Activated CD4-positive, alpha-beta T cell treated with anti-CD3 and anti-CD28 coated beads, Interleukin-2, amount 10 ng/mL, durations not matched to agents 7 days and 5 days (primary cell): Measurements from ENCODE around the gene STRIT1. TPM values are rescaled to one million over a fixed set of nuclear protein-coding genes. Genes with fewer than 3 reads are reported as not detected.

ENCODE experiments used
- CTCF ChIA-PET: fragments of 350-600 bp; sonication (Branson Sonifier 250); formaldehyde crosslinking; loops from one replicate; lab custom pipeline; 2021; ENCODE audit warnings: antibody characterized with exemption; lab: Charles Lee
- POLR2A ChIA-PET: fragments of 350-600 bp; sonication (Branson Sonifier 250); formaldehyde crosslinking; loops from one replicate; lab custom pipeline; 2021; ENCODE audit warnings: antibody characterized with exemption; lab: Charles Lee
- DNase-seq: peaks from one replicate; pipeline ENCODE4 v3.0.0-alpha.2; 2020
- H3K27ac Mint-ChIP-seq: one replicate; pipeline ENCODE4 v1.8.0; 2021; ENCODE audit warnings: mild to moderate bottlenecking, moderate library complexity, mixed read lengths
- H3K27me3 Mint-ChIP-seq: one replicate; pipeline ENCODE4 v1.8.0; 2021; ENCODE audit warnings: mixed read lengths
- H3K36me3 Mint-ChIP-seq: one replicate; pipeline ENCODE4 v1.8.0; 2021; ENCODE audit warnings: low read depth, mixed read lengths
- H3K4me1 Mint-ChIP-seq: one replicate; pipeline ENCODE4 v1.8.0; 2021; ENCODE audit warnings: mixed read lengths
- H3K4me3 Mint-ChIP-seq: one replicate; pipeline ENCODE4 v1.8.0; 2021; ENCODE audit warnings: mild to moderate bottlenecking, moderate library complexity, mixed read lengths
- H3K9me3 Mint-ChIP-seq: one replicate; pipeline ENCODE4 v1.8.0; 2021; ENCODE audit warnings: mixed read lengths
- total RNA-seq, 2 experiments: library from RNA; stranded (reverse); gene quantifications; one replicate each; pipeline ENCODE4 v1.2.3, GENCODE V29; 2021

STRIT1 gene
- total RNA-seq, 2 experiments from 2014 or later = not detected

DNA sequence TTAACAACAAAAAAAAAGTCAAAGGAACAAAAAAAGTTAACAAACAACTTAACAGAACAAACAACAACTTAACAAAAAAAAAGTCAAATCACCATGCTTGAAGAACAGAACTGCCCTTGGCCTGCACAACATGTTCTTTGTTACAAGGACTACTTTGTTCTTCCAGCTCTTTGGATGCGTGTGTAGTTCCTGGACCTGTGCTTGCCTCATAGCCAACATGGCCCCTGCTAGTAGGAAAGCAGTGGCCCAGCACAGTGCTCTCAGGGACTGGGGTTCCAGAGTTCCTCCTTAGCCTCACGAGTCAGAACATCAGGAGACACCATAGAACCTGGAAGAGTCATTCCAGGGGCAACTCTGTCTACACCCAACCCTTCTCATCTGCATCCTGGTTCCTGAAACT lies 10.9 kb upstream of the STRIT1 start:
- H3K4me3 Mint-ChIP-seq = no peak overlapping the region
- no peaks in the 10 kb centered on the region for H3K4me1 Mint-ChIP-seq
- CTCF ChIA-PET = interaction anchor here (1.6 kb wide), 1 partner anchor 20 kb away, joined by 3 read pairs; no protein-coding TSS in a partner anchor
- no peaks in the 10 kb centered on the region for H3K27me3 Mint-ChIP-seq
- DNase-seq = no peak
- H3K27ac Mint-ChIP-seq = no peak overlapping the region
- H3K9me3 Mint-ChIP-seq = no peaks in the 10 kb centered on the region
- no peaks in the 10 kb centered on the region for H3K36me3 Mint-ChIP-seq
- POLR2A ChIA-PET = no interaction called here

GRCh38 chr3:155303540-155304097 lies 10.1 kb upstream of the STRIT1 start:
- H3K27me3 Mint-ChIP-seq = no peaks in the 10 kb centered on the region
- H3K4me3 Mint-ChIP-seq = no peak overlapping the region
- no peak overlapping the region for H3K27ac Mint-ChIP-seq
- ChIA-PET CTCF (interaction anchor here (1.6 kb wide), 1 partner anchor 21 kb away, joined by 3 read pairs; no protein-coding TSS in a partner anchor), POLR2A (no interaction called here)
- H3K36me3 Mint-ChIP-seq = no peaks in the 10 kb centered on the region
- DNase-seq = no peak
- no peaks in the 10 kb centered on the region for H3K4me1 Mint-ChIP-seq
- no peaks in the 10 kb centered on the region for H3K9me3 Mint-ChIP-seq

- no peaks in the 10 kb centered on the region for H3K36me3 Mint-ChIP-seq
- no peaks in the 10 kb centered on the region for H3K9me3 Mint-ChIP-seq
- POLR2A ChIA-PET = no interaction called here
- H3K4me1 Mint-ChIP-seq = no peaks in the 10 kb centered on the region
- no peak overlapping the region for H3K4me3 Mint-ChIP-seq
- H3K27ac Mint-ChIP-seq = no peak overlapping the region
- no peaks in the 10 kb centered on the region for H3K27me3 Mint-ChIP-seq
- CTCF ChIA-PET = interaction anchor here (1.6 kb wide), 1 partner anchor 21 kb away, joined by 3 read pairs; no protein-coding TSS in a partner anchor
- no peak for DNase-seq
These were observed 9.4 kb upstream of the STRIT1 start for GRCh38 chr3:155302891-155303290.

DNA sequence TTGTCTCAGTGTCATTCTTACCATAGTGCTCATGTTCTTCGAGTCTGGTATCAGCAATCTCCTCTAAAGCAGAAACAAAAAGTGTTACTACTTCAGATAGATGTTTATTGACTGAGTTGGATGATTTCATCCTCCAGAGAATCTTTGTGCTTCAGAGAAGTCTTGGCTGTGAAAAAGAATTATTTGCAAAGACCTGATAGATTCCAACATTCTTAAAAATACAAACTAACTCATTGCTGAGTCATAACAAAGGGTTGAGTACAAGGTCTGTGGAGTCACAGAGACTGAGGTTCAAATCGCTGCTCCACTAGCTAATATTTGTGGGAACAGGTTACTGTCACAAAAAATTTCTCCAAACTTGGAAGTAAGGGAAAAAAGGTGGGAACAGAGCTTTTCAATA lies 9.0 kb upstream of the STRIT1 start:
- H3K4me3 Mint-ChIP-seq = no peak overlapping the region
- peaks cover under 1% of the 10 kb centered on the region for H3K9me3 Mint-ChIP-seq
- H3K27me3 Mint-ChIP-seq = no peaks in the 10 kb centered on the region
- no peak for DNase-seq
- H3K36me3 Mint-ChIP-seq = no peaks in the 10 kb centered on the region
- H3K4me1 Mint-ChIP-seq = no peaks in the 10 kb centered on the region
- no peak overlapping the region for H3K27ac Mint-ChIP-seq
- ChIA-PET POLR2A (no interaction called here), CTCF (no interaction called here)

DNA sequence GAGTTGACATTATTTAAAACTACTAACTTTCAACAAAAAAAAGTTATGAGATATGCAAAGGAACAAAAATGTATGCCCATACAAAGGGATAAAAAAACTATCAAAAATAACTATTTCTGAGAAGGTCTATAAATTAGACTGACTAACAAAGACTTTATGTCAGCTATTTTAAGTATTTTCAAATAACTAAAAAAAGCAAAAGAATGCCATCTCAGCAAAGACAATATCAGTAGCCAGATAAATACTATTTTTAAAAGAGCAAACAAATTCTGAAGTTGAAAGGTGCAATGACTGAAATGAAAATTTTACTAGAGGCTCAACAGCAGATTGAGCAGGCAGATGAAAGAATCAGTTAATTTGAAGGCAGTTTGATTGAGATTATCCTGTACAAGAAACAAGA lies 3.6 kb upstream of the STRIT1 start:
- ChIA-PET POLR2A (no interaction called here), CTCF (no interaction called here)
- H3K27me3 Mint-ChIP-seq = no peaks in the 10 kb centered on the region
- no peak for DNase-seq
- H3K4me1 Mint-ChIP-seq = no peaks in the 10 kb centered on the region
- no peak overlapping the region for H3K4me3 Mint-ChIP-seq
- no peak overlapping the region for H3K27ac Mint-ChIP-seq
- no peaks in the 10 kb centered on the region for H3K36me3 Mint-ChIP-seq
- peaks cover 4% of the 10 kb centered on the region for H3K9me3 Mint-ChIP-seq

GRCh38 chr3:155296413-155296812 lies 2.9 kb upstream of the STRIT1 start:
- Mint-ChIP-seq H3K36me3 (no peaks in the 10 kb centered on the region), H3K27me3 (no peaks in the 10 kb centered on the region), H3K27ac (no peak overlapping the region), H3K4me1 (no peaks in the 10 kb centered on the region), H3K9me3 (peaks cover 4% of the 10 kb centered on the region), H3K4me3 (no peak overlapping the region)
- ChIA-PET CTCF (no interaction called here), POLR2A (no interaction called here)
- no peak for DNase-seq

GRCh38 chr3:155292693-155293092 lies 790 bp downstream of the STRIT1 start:
- no peaks in the 10 kb centered on the region for H3K4me1 Mint-ChIP-seq
- no peak overlapping the region for H3K27ac Mint-ChIP-seq
- no peak for DNase-seq
- H3K4me3 Mint-ChIP-seq = no peak overlapping the region
- H3K36me3 Mint-ChIP-seq = no peaks in the 10 kb centered on the region
- CTCF ChIA-PET = no interaction called here
- H3K9me3 Mint-ChIP-seq = peaks cover 4% of the 10 kb centered on the region
- no peaks in the 10 kb centered on the region for H3K27me3 Mint-ChIP-seq
- POLR2A ChIA-PET = no interaction called here

GRCh38 chr3:155292133-155292532 lies 1.4 kb downstream of the STRIT1 start:
- no peaks in the 10 kb centered on the region for H3K36me3 Mint-ChIP-seq
- H3K9me3 Mint-ChIP-seq = no peaks in the 10 kb centered on the region
- no peak overlapping the region for H3K4me3 Mint-ChIP-seq
- no peaks in the 10 kb centered on the region for H3K4me1 Mint-ChIP-seq
- no peak overlapping the region for H3K27ac Mint-ChIP-seq
- no peak for DNase-seq
- H3K27me3 Mint-ChIP-seq = no peaks in the 10 kb centered on the region
- CTCF ChIA-PET = no interaction called here
- POLR2A ChIA-PET = no interaction called here

- ChIA-PET CTCF (interaction anchor here (0.7 kb wide), 1 partner anchor 112 kb away, joined by 3 read pairs; no protein-coding TSS in a partner anchor), POLR2A (no interaction called here)
- Mint-ChIP-seq H3K9me3 (no peaks in the 10 kb centered on the region), H3K4me3 (no peak overlapping the region), H3K36me3 (no peaks in the 10 kb centered on the region), H3K27me3 (no peaks in the 10 kb centered on the region), H3K27ac (no peak overlapping the region), H3K4me1 (no peaks in the 10 kb centered on the region)
- DNase-seq = no peak
These were observed 6.7 kb downstream of the STRIT1 start for GRCh38 chr3:155286736-155287135.

DNA sequence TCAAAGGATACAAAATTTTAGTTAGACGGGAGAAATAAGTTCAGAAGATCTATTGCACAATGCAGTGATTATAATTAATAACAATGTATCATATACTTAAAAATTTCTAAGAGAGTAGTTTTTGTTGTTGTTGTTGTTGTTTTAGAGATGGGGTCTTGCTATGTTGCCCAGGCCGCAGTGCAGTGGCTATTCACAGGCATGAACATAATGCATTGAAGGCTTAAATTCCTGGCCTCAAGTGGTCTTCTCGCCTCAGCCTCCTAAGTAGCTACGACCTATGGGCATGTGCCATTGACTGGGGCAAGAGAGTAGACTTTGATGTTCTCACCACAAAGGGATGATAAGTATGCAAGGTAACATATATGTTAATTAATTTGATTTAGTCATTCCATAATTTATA lies 7.5 kb downstream of the STRIT1 start:
- Mint-ChIP-seq H3K36me3 (no peaks in the 10 kb centered on the region), H3K9me3 (no peaks in the 10 kb centered on the region), H3K27ac (no peak overlapping the region), H3K4me1 (no peaks in the 10 kb centered on the region), H3K4me3 (no peak overlapping the region), H3K27me3 (no peaks in the 10 kb centered on the region)
- CTCF ChIA-PET = no interaction called here
- POLR2A ChIA-PET = no interaction called here
- no peak for DNase-seq

DNA sequence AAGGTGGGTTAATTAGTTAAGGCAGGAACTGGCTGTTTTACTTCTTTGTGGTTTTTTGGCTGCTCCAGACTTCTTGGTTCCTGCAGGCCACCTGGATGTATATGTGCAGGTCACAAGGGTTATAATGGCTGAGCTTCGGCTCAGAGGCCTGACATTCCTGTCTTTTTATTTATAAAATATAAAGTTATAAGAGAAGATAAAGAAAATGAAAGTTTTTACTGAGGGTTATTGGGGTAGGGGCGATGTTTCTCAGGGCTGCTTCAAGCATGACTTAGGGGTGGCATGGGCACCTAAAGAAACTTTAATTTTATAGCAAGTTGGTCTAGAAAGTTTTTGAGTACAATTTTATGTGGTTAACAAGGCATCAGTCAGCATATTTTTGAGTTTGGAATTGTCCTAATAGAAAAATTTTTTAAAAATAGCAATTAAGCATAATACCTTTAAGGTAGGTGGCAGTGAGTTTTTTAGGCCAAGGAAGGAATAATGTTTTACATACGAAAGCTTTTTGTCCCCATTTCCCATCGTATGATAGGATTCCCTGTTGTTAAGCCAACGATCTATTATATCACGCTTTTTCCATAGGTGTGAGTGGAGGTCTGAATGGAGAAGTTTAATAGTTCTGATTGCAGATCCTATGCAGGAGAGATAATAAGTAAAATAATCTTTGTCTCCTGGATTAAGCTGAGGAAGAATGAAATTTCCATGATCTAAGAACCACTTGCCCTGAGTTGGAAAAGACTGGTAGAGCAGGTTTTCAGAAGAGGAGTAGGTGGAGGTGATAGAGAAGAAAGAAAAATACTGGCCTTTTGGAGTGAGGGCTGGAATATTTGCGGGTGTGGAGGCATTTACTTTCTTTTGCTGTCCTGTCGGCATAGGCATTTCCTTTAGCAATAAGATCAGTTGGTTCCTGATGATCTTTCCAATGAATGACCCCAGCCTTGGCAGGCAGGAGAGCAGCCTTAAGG lies 10.1 kb downstream of the STRIT1 start:
- Mint-ChIP-seq H3K27me3 (no peaks in the 10 kb centered on the region), H3K36me3 (no peaks in the 10 kb centered on the region), H3K27ac (no peak overlapping the region), H3K4me3 (no peak overlapping the region), H3K9me3 (no peaks in the 10 kb centered on the region), H3K4me1 (no peaks in the 10 kb centered on the region)
- ChIA-PET CTCF (no interaction called here), POLR2A (no interaction called here)
- DNase-seq = no peak

- Mint-ChIP-seq H3K4me3 (no peak overlapping the region), H3K27ac (no peak overlapping the region), H3K9me3 (no peaks in the 10 kb centered on the region), H3K4me1 (no peaks in the 10 kb centered on the region), H3K36me3 (no peaks in the 10 kb centered on the region), H3K27me3 (no peaks in the 10 kb centered on the region)
- DNase-seq = no peak
- POLR2A ChIA-PET = no interaction called here
- CTCF ChIA-PET = no interaction called here
These were observed 10.9 kb downstream of the STRIT1 start for GRCh38 chr3:155282385-155283091.

DNA sequence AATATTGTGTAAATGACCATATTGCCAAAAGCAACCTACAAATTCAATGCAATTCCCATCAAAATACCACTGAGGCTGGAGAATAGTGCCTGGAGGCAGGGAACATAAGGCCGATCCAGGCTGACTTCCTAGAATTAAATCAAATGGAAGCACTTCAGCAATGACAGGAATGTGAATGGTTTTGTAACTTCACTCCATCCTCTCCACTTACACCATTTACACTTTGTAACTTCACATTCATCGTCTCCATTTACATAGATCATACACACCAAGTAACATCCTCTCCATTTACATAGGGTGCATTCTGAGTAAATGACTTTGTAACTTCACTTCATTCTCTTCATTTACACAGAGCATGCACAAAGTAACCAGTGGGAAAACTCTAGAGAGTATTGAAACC lies 11.6 kb downstream of the STRIT1 start:
- no peaks in the 10 kb centered on the region for H3K27me3 Mint-ChIP-seq
- POLR2A ChIA-PET = no interaction called here
- H3K36me3 Mint-ChIP-seq = no peaks in the 10 kb centered on the region
- H3K4me3 Mint-ChIP-seq = no peak overlapping the region
- CTCF ChIA-PET = no interaction called here
- H3K9me3 Mint-ChIP-seq = no peaks in the 10 kb centered on the region
- H3K27ac Mint-ChIP-seq = no peak overlapping the region
- H3K4me1 Mint-ChIP-seq = no peaks in the 10 kb centered on the region
- no peak for DNase-seq
